ENCODE results near the gene MAB21L4. TPM values are rescaled to one million over a fixed set of nuclear protein-coding genes. Genes with fewer than 3 reads are reported as not detected.

MAB21L4 gene
- total and polyA plus RNA-seq, 2 experiments from 2014 or later = not detected

DNA sequence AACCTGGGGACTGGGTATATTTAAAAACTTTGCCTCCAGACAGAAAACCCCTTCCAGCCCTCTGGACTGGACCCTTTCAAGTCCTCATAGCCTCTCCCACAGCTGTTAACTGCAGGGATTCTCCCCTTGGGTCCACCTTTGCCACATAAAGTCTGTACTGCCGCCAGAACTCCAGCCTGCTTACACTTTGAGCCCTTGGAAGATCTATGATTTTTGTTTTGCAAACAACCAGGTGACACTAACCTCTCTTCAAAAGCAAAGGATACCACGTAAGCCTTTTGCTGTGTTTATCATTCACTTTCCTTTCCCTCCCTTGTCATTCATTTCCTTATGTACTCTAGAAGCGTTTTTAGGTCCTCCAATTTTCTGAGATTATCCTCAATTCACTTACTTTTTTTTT lies 31.5 kb downstream of the MAB21L4 start (continued):
- TF ChIP-seq, protein P1, sequence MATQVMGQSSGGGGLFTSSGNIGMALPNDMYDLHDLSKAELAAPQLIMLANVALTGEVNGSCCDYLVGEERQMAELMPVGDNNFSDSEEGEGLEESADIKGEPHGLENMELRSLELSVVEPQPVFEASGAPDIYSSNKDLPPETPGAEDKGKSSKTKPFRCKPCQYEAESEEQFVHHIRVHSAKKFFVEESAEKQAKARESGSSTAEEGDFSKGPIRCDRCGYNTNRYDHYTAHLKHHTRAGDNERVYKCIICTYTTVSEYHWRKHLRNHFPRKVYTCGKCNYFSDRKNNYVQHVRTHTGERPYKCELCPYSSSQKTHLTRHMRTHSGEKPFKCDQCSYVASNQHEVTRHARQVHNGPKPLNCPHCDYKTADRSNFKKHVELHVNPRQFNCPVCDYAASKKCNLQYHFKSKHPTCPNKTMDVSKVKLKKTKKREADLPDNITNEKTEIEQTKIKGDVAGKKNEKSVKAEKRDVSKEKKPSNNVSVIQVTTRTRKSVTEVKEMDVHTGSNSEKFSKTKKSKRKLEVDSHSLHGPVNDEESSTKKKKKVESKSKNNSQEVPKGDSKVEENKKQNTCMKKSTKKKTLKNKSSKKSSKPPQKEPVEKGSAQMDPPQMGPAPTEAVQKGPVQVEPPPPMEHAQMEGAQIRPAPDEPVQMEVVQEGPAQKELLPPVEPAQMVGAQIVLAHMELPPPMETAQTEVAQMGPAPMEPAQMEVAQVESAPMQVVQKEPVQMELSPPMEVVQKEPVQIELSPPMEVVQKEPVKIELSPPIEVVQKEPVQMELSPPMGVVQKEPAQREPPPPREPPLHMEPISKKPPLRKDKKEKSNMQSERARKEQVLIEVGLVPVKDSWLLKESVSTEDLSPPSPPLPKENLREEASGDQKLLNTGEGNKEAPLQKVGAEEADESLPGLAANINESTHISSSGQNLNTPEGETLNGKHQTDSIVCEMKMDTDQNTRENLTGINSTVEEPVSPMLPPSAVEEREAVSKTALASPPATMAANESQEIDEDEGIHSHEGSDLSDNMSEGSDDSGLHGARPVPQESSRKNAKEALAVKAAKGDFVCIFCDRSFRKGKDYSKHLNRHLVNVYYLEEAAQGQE (IDR thresholded peaks at IDR 0.05; ENCODE audit: unreplicated experiment) = no peak
- TF ChIP-seq ZNF114 (CRISPR knock-in tag; IDR thresholded peaks at IDR 0.05) (no peak), CREB1 (CRISPR knock-in tag; IDR thresholded peaks at IDR 0.05; ENCODE audit: low read depth) (no peak)

DNA sequence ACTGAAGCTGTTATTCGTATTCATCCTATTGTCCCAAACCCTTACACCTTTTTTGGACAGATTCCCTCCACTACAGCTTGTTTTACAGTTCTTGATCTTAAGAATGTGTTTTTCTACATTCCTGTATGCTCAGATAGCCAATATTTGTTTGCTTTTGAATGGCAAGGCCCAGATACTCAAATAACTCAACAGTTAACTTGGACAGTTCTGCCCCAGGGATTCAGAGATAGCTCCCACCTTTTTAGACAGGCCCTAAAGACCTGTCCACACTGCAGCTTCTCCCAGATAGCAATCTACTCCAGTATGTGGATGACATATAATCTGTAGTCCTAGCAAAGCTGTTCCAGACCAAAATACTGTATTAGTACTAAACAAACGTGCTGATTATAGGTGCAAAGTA lies 34.4 kb downstream of the MAB21L4 start:
- no peak overlapping the region for H3K27ac Mint-ChIP-seq
- Histone ChIP-seq H3K27me3 (ENCODE audit: insufficient read depth) (no peaks in the 10 kb centered on the region), H3K4me1 (ENCODE audit: insufficient read depth) (no peaks in the 10 kb centered on the region), H3K4me2 (no peak overlapping the region), H3K4me3 (no peak overlapping the region), H3K27ac (ENCODE audit: low read depth) (no peak overlapping the region), H3K9me2 (ENCODE audit: insufficient read depth) (no peaks in the 10 kb centered on the region), H3K79me2 (replicated peaks; ENCODE audit: insufficient read depth) (no peaks in the 10 kb centered on the region), H3K36me3 (ENCODE audit: insufficient read depth) (no peaks in the 10 kb centered on the region), H3F3A (replicated peaks; ENCODE audit: low read depth) (no peaks in the 10 kb centered on the region), H4K20me1 (replicated peaks; ENCODE audit: insufficient read depth) (no peaks in the 10 kb centered on the region; the same call in 1 of the 2 replicates), H2AFZ (no peak overlapping the region)
- TF ChIP-seq STAT1 (IDR thresholded peaks at IDR 0.05; ENCODE audit: unreplicated experiment) (no peak), ZNF462 (CRISPR knock-in tag; IDR thresholded peaks at IDR 0.05) (no peak), JUNB (IDR thresholded peaks at IDR 0.05; ENCODE audit: unreplicated experiment) (no peak)
- DNase-seq (ENCODE audit: low spot score) (no peak), ATAC-seq (no peak)
- peaks cover 4% of the 10 kb centered on the region for H3K27me3 Mint-ChIP-seq (ENCODE audit: insufficient read depth, low read depth, poor library complexity)
- no peak overlapping the region for H3K4me3 Mint-ChIP-seq
- no peaks in the 10 kb centered on the region for H3K9me3 Mint-ChIP-seq
- no peaks in the 10 kb centered on the region for H3K4me1 Mint-ChIP-seq
- no peaks in the 10 kb centered on the region for H3K36me3 Mint-ChIP-seq (ENCODE audit: low read depth)

All from GM23338 (cell line).